HG03460 (cell line): Measurements from ENCODE around the gene LRRC25.

Experiments
- ATAC-seq: cut with Tn5 transposase; IDR thresholded peaks from one replicate; pipeline ENCODE4 v1.9.1; 2021; ENCODE audit not compliant: unreplicated experiment

Gene LRRC25

DNA sequence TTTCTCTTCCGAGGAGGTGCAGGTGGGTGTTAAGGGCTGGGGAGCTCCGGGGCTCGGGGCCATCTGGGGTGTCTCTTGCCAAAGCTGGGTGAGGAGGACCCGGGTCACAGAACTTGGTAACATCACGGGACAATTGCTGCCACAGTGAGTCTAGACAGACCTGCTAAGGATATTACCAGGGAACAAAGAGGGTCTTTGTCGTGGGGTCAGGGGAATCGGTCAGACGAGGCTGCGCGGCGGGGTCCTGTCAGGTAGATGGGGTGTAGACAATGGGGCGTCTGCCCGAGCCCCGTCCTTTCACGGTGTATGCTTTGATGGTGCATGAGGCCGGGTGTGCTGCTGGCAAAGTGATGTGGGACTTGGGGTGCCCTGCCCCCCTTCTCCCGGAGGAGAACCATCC is 49.3 kb downstream of the LRRC25 start:
- ATAC-seq: no peak

DNA sequence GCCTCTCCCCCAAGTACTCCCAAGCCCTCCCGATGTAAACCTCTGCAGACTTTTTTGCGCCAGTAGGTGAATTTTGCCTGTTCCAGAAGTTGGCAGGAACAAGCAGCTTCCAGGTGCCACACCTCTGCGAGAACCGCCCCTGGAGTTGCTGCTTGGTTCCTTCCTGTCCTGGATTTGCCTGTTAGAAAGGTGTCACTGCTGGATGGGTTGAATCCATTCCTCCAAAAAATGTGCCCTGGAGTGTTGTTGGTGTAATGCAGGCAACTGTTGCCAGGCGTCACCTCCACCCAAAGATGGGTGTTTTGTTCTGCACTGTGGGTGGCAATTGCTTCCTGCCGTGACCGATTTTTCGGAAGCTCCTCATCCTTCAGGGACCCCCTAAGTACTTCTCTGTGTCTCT is 51.3 kb downstream of the LRRC25 start:
- no peak for ATAC-seq

DNA sequence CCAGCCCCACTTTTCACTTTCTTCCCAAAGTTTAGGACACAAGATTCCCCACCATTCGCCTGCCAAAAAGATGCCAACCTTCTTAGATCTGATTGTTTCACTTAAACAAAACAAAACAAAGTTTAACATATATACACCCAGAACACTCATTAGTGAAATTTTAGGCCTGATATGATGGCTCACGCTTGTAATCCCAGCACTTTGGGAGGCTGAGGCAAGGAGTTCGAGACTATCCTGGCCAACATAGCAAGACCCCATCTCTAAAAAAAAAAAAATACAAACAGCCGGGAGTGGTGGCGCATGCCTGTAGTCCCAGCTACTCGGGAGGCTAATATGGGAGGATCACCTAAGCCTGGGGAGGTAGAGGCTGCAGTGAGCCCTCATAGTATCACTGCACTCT is 52.1 kb downstream of the LRRC25 start:
- ATAC-seq: no peak

DNA sequence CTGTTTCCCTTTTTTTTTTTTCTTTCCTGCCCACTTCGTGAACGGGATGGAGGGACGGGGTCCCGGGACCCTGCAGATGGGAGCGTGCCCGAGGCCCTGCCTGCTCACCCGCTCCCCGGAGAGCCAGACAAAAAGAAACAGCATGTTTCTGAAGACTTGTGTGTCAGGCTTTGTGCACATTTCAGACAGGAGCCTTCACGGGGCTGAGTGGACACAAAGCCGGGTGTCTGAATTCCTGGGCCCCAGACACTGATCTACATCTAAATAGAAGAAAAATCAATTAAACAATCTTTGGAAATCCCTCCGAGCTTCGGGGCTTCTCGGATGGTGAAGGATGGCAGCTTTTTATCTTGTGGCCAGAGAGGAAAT is 52.9 kb downstream of the LRRC25 start:
- ATAC-seq: no peak

- ATAC-seq: no peak
These were observed 55.3 kb downstream of the LRRC25 start for GRCh38 chr19:18342090-18342632.
